NT2/D1 (cell line): ENCODE data around the gene ACP4.

Source experiments
- SUZ12 ChIP-seq: IDR thresholded peaks from 2 replicates; pipeline ENCODE4 v1.6.1; 2011; ENCODE audit not compliant: insufficient read length, insufficient read depth; ENCODE audit errors: extremely low read depth
- YY1 ChIP-seq: IDR thresholded peaks from 2 replicates; pipeline ENCODE4 v1.6.1; 2011; ENCODE audit not compliant: insufficient read length, insufficient read depth
- ZNF274 ChIP-seq: IDR thresholded peaks from 2 replicates; pipeline ENCODE4 v1.6.1; 2011; ENCODE audit warnings: mild to moderate bottlenecking, low read depth, low read length

- TF ChIP-seq ZNF274 (no peak), YY1 (no peak), SUZ12 (no peak)
These were observed at the start of gene ACP4 for GRCh38 chr19:50790396-50790795.
